ENCODE data around the gene RILPL1.
"Not testable (repeated sequence)": the region's sequence is repeated elsewhere in the genome, so short reads cannot be mapped to it uniquely, and the experiment has no call there.

RILPL1 gene

GRCh38 chr12:123453165-123453564 lies 80.4 kb downstream of the RILPL1 start:
- no peak for DNase-seq

GRCh38 chr12:123452276-123452550 lies 81.3 kb downstream of the RILPL1 start:
- not testable (repeated sequence) for DNase-seq

GRCh38 chr12:123450636-123451035 lies 82.9 kb downstream of the RILPL1 start:
- DNase-seq: no peak

DNA sequence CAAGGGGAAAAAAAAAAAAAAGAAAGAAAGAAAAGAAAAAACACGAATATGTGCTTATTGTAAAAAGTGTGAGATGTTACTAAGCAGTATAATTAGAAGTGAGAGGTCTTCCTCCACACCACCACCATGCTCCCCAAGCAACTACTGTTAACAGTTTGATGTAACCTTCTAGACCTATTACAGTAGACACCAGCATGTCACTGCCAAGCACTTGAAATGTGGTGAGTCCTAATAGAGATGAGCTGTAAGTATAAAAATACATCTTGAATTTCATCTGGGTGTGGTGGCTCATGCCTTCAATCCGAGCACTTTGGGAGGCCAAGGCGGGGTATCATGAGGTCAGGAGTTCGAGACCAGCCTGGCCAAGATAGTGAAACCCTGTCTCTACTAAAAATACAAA lies 83.7 kb downstream of the RILPL1 start:
- DNase-seq: no peak

DNA sequence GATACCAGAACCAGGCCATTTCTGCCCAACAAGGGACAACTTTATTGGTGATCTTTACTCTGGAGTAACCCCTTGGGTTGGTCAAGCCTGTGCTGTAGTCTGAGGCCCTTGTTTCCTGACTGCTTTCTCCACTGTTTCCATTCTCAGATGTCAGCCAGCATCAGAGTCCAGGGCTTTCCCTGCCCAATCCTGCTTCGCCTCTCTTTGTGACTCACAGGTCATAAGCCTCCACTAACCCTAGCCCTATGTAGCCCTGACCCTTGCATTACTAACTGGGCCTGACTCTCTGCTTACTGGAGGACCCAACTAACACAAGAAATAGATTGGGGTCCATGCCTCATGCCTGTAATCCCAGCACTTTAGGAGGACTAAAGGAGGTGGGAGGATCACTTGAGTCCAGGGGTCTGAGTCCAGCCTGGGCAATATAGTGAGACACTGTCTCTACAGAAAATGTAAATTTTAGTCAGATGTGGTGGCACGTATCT lies 84.2 kb downstream of the RILPL1 start:
- DNase-seq: no peak

- no peak for DNase-seq
Measured at GRCh38 chr12:123446333-123446713, 87.2 kb downstream of the RILPL1 start.

GRCh38 chr12:123445388-123446332 lies 87.9 kb downstream of the RILPL1 start:
- no peak for DNase-seq

DNA sequence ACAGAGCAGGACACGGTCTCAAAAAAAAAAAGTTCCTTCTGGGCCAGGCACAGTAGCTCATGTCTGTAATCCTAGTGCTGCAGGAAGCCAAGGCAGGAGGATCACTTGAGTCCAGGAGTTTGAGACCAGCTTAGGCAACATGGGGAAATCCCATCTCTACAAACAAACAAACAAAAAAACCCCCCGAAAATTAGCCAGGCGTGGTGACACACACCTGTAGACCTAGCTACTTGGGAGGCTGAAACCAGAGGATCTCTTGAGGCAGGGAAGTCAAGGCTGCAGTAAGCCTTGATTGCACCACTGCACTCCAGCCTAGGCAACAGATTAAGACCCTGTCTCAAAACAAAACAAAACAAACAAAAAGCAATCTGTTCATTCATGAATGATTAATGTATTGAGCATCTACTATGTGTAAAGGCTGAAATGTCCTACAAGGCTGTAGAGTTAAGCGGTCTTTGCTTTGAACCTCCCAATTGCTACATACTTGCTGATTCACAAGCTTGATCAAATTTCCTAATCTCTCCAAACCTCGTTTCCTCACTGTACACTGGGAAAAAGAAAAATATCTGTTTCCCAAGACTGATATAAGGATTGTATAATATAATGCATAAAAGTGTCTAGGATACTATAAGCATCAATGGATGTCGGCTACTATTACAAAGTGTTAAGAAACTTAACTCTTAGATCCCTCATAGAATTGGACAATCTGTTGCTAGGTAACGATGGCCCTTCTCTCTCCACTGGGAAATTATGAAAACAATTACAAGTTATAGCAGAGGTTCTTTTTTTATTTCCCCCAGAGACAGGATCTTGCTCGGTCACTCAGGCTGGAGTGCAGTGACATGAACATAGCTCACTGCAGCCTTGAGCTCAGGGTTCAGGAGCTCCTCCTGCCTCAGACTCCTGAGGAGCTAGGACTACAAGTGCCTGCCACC lies 89.2 kb downstream of the RILPL1 start:
- no peak for DNase-seq

- no peak for DNase-seq
Measured at GRCh38 chr12:123442774-123443173, 90.7 kb downstream of the RILPL1 start.

GRCh38 chr12:123441523-123442164 lies 91.9 kb downstream of the RILPL1 start:
- no peak for DNase-seq

DNA sequence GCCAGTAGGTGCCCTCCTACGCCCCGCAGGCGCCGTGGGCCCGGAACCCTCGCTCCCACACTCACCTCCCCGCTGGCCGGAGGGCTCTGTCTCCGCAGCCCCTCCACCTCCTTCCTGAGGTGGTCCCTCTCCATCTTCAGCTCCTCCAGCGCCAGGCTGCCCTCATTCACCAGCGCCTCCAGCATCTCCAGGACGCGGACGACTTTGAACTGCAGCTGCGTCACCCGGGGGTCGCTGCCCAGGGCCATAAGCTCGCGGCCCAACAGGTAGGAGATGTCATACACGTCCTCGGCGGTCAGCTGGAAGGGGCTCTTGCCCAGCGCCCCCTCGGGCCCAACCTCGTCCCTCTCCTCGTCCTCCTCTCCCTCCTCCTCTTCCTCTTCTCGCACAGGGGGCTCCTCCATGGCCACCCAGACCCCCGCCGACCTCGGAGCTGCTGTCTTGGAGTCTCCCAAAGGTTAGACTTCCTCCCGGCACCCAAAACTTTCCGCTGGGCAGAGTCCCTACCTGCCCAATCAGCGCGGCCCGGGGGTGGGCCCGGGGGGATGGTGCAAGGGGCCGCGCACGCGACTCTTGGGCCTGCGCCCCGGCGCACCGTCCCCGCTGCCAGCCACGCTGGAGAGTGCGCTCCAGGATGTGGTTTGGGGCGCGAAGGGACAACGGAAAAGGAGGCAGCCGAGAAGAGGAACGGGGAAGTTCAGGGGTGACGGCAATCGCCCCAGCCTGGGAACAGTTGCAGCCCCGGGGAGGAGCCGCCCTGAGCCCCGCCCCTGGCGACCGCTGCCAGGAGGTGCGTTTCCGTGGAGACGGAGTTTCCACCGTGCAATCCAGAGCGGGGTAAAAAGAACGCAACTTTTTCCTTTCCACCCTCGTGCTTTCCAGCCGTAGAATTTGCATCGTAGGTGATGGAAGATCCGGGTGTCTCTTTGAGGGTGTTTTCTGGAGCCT lies 97.2 kb downstream of the RILPL1 start, which contains the start of gene RILPL2:
TSS of gene RILPL2 (minus strand) at position 668 of the 948 bp plus-strand sequence. CDS start at position 404, 264 bp downstream.
- peak; percentile 93 for DNase-seq

GRCh38 chr12:123435636-123436016 lies 97.9 kb downstream of the RILPL1 start:
- DNase-seq: no peak

DNA sequence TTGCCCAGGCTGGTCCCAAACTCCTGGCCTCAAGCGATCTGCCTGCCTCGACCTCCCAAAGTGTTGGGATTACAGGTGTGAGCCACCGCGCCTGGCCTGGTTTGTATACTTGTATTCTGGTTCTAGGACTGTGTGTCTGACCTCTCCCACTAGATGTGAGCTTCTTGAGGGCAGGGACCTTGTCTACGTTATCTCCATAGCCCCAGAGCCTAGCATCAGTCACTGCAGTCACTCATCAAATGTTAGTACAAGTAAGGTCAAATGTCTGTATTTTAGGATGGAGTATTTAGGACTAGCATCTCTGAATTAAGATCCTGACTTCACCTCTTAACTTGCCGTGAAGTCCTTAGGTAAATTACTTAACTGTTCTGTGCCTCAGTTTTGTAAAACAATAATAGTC lies 99.9 kb downstream of the RILPL1 start:
- no peak for DNase-seq

DNA sequence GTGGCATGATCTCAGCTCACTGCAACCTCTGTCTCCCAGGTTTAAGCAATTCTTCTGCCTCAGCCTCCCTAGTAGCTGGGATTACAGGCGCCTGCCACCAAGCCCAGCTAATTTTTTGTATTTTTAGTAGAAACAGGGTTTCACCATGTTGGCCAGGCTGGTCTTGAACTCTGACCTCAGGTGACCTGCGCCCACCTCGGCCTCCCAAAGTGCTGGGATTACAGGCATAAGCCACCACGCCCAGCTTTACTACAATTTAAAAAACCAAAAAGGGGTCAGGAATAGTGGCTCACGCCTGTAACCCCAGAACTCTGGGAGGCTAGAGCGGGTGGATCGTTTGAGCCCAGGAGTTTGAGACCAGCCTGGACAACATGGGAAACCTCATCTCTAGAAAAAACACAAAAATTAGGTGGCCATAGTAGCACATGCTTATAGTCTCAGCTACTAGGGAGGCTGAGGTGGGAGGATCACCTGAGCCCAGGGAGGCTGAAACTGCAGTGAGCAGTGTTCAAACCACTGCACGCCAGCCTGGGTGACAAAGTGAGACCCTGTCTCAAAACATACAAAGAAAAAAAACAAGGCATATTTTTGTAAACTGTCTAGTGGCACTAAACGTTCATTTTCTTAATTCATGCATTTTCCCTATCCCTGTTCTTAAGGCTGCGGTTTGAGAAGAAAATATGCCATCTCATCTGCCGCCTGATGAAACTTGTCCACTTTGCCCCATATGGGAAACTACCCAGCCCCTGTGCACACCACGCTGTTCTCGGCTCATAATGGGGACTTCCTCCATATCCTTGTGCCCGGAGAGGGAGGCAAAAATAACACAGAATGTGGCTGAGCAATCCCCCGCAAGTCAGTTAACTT lies 101.3 kb downstream of the RILPL1 start:
- peak; percentile 41 for DNase-seq

DNA sequence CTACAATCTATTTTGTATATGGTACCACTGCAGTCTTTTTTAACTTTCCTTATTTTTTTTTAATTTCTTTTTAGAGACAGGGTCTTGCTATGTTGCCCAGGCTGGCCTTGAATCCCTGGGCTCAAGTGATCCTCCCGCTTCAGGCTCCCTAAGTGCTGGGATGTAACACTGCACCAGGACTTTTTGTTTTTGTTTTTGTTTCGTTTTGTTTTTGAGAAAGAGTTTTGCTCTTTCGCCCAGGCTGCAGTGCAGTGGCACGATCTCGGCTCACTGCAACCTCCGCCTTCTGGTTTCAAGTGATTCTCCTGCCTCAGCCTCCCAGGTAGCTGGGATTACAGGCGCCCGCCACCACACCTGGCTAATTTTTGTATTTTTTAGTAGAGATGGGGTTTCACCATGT lies 104.4 kb downstream of the RILPL1 start:
- DNase-seq: not testable (repeated sequence)

DNA sequence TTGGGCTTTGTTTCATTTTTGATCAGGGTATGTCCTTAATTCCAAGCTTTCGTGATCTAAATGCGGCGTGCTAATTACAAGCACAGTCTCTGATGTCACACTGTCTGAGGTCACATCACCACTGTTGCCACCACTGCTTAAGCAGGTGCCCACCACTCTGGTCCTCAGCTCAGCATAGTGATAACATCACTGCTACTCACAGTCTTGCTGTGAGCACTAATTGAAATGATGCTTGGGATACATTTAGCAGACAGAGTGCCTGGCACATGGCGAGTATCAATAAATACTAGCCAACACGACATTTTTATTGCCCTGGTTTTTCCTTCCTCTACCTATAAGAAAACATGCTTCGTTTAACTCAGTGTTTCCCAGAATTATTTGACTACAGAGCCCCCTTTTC lies 104.9 kb downstream of the RILPL1 start:
- no peak for DNase-seq

GRCh38 chr12:123427036-123427769 lies 106.3 kb downstream of the RILPL1 start:
- DNase-seq: peak; percentile 32

DNA sequence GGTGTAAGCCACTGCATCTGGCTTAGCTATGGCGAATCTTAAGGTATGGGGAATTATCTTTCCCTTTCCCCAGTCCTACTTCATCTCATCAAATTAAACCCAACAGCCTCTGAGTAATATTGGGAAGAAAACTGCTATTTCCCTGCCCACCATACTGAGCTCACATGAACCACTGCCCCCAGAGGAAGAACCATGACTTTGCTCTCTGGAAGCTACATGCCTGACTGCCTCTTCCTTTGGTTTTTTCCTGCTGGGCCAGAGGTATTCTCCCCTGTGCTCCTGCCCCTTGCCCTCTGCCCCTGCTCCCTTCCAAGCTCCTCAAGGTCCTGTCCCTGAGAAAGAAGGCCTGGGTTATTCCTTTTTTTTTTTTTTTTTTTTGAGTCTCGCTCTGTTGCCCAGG lies 112.2 kb downstream of the RILPL1 start:
- no peak for DNase-seq

Data from stimulated activated CD4-positive, alpha-beta T cell treated with anti-CD3 and anti-CD28 coated beads, Interleukin-1b, Interleukin-23, amount 100 ng/mL, for 48 hours (primary cell).